K562 (cell line): Measurements from ENCODE around the gene ZNF692. TPM values are rescaled to one million over a fixed set of nuclear protein-coding genes. Genes with fewer than 3 reads are reported as not detected.
A peak's percentile ranks its signal among the peaks of the same experiment; 100 is the strongest.

Experiments
- AFF1 ChIP-seq, 2 experiments: fragments of 450-650 bp; IDR thresholded peaks; 2 replicates each; pipeline ENCODE4 v1.6.1; 2018; ENCODE audit warnings: mild to moderate bottlenecking in 2 of 2, low read depth in 1 of 2; ENCODE audit not compliant: partially characterized antibody in 2 of 2
- BRD4 ChIP-seq: fragments of 200-600 bp; sonication (generic); IDR thresholded peaks from 2 replicates; pipeline ENCODE4 v1.6.1; 2017; ENCODE audit warnings: inconsistent platforms
- EHMT2 ChIP-seq: fragments of 450-650 bp; IDR thresholded peaks from 2 replicates; pipeline ENCODE4 v1.6.1; 2018; ENCODE audit warnings: antibody characterized with exemption
- EP400 ChIP-seq: fragments of 450-650 bp; IDR thresholded peaks from 2 replicates; pipeline ENCODE4 v1.6.1; 2017; ENCODE audit warnings: antibody characterized with exemption, mild to moderate bottlenecking, moderate library complexity
- FOXK2 ChIP-seq, 2 experiments: fragments of 450-650 bp; IDR thresholded peaks in 1 of 2; conservative IDR thresholded peaks in 1 of 2; 2 replicates each; pipeline ENCODE4 v1.6.1; 2016; ENCODE audit warnings: low read depth in 2 of 2, mild to moderate bottlenecking in 1 of 2
- IRF1 ChIP-seq: sonication (generic); formaldehyde crosslinking; IDR thresholded peaks from 2 replicates; pipeline ENCODE4 v1.8.0; 2022; ENCODE audit warnings: missing genetic modification reagents, mild to moderate bottlenecking, borderline replicate concordance
- NCOA1 ChIP-seq: fragments of 450-650 bp; IDR thresholded peaks from 2 replicates; pipeline ENCODE4 v1.6.1; 2016; ENCODE audit warnings: low read depth
- POLR3A ChIP-seq: IDR thresholded peaks from 2 replicates; pipeline ENCODE4 v1.6.1; 2011; ENCODE audit warnings: borderline replicate concordance, mild to moderate bottlenecking, moderate library complexity; ENCODE audit not compliant: insufficient read length, insufficient read depth; ENCODE audit errors: extremely low read depth
- PRDM10 ChIP-seq: fragments of 450-650 bp; IDR thresholded peaks from 2 replicates; pipeline ENCODE4 v1.6.1; 2018; ENCODE audit not compliant: partially characterized antibody
- RAD21 ChIP-seq, 2 experiments: fragments of 250-450 bp in 1 of 2; fragments of 450-650 bp in 1 of 2; sonication (Bioruptor Pico) in 1 of 2; formaldehyde crosslinking in 1 of 2; IDR thresholded peaks in 1 of 2; conservative IDR thresholded peaks in 1 of 2; 2 replicates each; pipeline versions ENCODE4 v1.4.0 to v1.8.0; 2020 to 2022; ENCODE audit warnings: mild to moderate bottlenecking in 2 of 2, moderate library complexity in 1 of 2
- RBM17 ChIP-seq: fragments of 200-400 bp; formaldehyde crosslinking; IDR thresholded peaks from 2 replicates; pipeline ENCODE4 v1.6.1; 2017; ENCODE audit warnings: low read depth, mild to moderate bottlenecking, low read length, borderline replicate concordance
- TOE1 ChIP-seq, 2 experiments: fragments of 450-650 bp in 1 of 2; sonication (generic) in 1 of 2; formaldehyde crosslinking in 1 of 2; IDR thresholded peaks; 2 replicates each; pipeline versions ENCODE4 v1.7.1 to v1.8.0; 2016 to 2022; ENCODE audit warnings: borderline replicate concordance in 2 of 2, mild to moderate bottlenecking in 2 of 2, antibody characterized with exemption in 1 of 2, inconsistent platforms in 1 of 2, low read depth in 1 of 2, missing genetic modification reagents in 1 of 2, moderate library complexity in 1 of 2
- ZBTB33 ChIP-seq: sonication (generic); formaldehyde crosslinking; IDR thresholded peaks from 2 replicates; pipeline ENCODE4 v1.8.1; 2023; ENCODE audit warnings: mild to moderate bottlenecking, missing genetic modification reagents
- ZFP1 ChIP-seq: fragments of 450-650 bp; formaldehyde crosslinking; IDR thresholded peaks from 2 replicates; pipeline ENCODE4 v1.4.0; 2020; ENCODE audit warnings: mild to moderate bottlenecking, mixed read lengths
- ZNF24 ChIP-seq: fragments of 450-650 bp; IDR thresholded peaks from 2 replicates; pipeline ENCODE4 v1.6.1; 2016
- polyA plus RNA-seq, 8 experiments: library from polyadenylated mRNA; depleted of rRNA in 4 of 8; stranded (reverse) in 5 of 8; unstranded in 3 of 8; fragments of >200 nt; fragmentation: Nextera tagmentation in 2 of 8; fragmentation: Illumina TruSeq in 1 of 8; extraction: Ambion mirVana in 2 of 8; extraction: Trizol in 1 of 8; gene quantifications; 2 replicates each; pipeline versions ENCODE4 v1.2.1 to v1.2.3, GENCODE V29; 2011 to 2014; ENCODE audit warnings: inconsistent platforms in 1 of 8, missing spikeins in 1 of 8
- total RNA-seq, 7 experiments: library from RNA; depleted of rRNA in 6 of 7; stranded (reverse); fragments of >200 nt in 6 of 7; fragmentation: Illumina TruSeq in 2 of 7; extraction: Trizol in 2 of 7; gene quantifications; 2 replicates each; pipeline versions ENCODE4 v1.2.1 to v1.2.3, GENCODE V29; 2011 to 2021; ENCODE audit warnings: low replicate concordance in 1 of 7

ZNF692 gene
- total and polyA plus RNA-seq, 9 of the 15 experiments (the other 6 are each of a cell fraction or from before 2014, with no cell fraction given), result 8.4 to 143 (median 55.9) TPM

GRCh38 chr1:248873993-248874533 lies 15.2 kb upstream of the ZNF692 start (continued):
- TF ChIP-seq ZBTB33 (CRISPR knock-in tag), result peak; percentile 47; the same call in 1 of the 2 replicates
- TF ChIP-seq POLR3A, result peak; percentile 82
- peak; percentile 47 to 86 for TF ChIP-seq FOXK2 (conservative IDR thresholded peaks at IDR 0.05 in 1 of 2, IDR thresholded peaks at IDR 0.05 in 1 of 2; ENCODE audit: low read depth in 2 of 2)
- no peak for TF ChIP-seq TOE1 (IDR thresholded peaks at IDR 0.05; ENCODE audit: borderline replicate concordance)
- peak; percentile 81; the same call in 1 of the 2 replicates for TF ChIP-seq TOE1 (CRISPR knock-in tag; IDR thresholded peaks at IDR 0.05; ENCODE audit: borderline replicate concordance, low read depth)
- peak; percentile 41 for TF ChIP-seq PRDM10
- TF ChIP-seq IRF1 (CRISPR knock-in tag), result no peak
- no peak for TF ChIP-seq RBM17
- TF ChIP-seq ZFP1 (CRISPR knock-in tag), result 0 out of 2 replicates have a peak, but pooled peaks have one; percentile 4
- peak in 1 of 2 experiments; percentile 70 for TF ChIP-seq AFF1 (IDR thresholded peaks at IDR 0.05; ENCODE audit: low read depth in 1 of 2, partially characterized antibody in 2 of 2)
- TF ChIP-seq EHMT2, result peak; percentile 35; the same call in 1 of the 2 replicates
- TF ChIP-seq EP400, result peak; percentile 5; the same call in 1 of the 2 replicates
- 0 out of 4 replicates have a peak, but pooled peaks of 1 of the 2 experiments have one; percentile 12 for TF ChIP-seq RAD21 (CRISPR knock-in tag; conservative IDR thresholded peaks at IDR 0.05 in 1 of 2, IDR thresholded peaks at IDR 0.05 in 1 of 2)
- peak; percentile 98 for TF ChIP-seq BRD4
- TF ChIP-seq NCOA1, result 0 out of 2 replicates have a peak, but pooled peaks have one; percentile 12
- peak; percentile 87 for TF ChIP-seq ZNF24
